SW480 (cell line): ENCODE data around the gene ST13.
"Not testable (repeated sequence)": the region's sequence is repeated elsewhere in the genome, so short reads cannot be mapped to it uniquely, and the experiment has no call there.

Experiments
- DNase-seq: peaks from one replicate; pipeline ENCODE4 v3.0.0-alpha.2; 2016; ENCODE audit warnings: low spot score

Gene ST13

GRCh38 chr22:40838486-40838885, 18.0 kb downstream of the ST13 start:
- DNase-seq: no peak

- DNase-seq: no peak
Measured at GRCh38 chr22:40834619-40835018, 21.8 kb downstream of the ST13 start.

- DNase-seq: no peak
Measured at GRCh38 chr22:40829131-40829530, 27.3 kb downstream of the ST13 start.

GRCh38 chr22:40826984-40827741, 29.3 kb downstream of the ST13 start:
- peak; percentile 2 for DNase-seq

GRCh38 chr22:40826292-40826691, 30.1 kb downstream of the ST13 start:
- DNase-seq: not testable (repeated sequence)

- DNase-seq: no peak
Measured at GRCh38 chr22:40823426-40823825, 33.0 kb downstream of the ST13 start.

GRCh38 chr22:40819599-40820140, 36.8 kb downstream of the ST13 start:
- peak; percentile 30 for DNase-seq

GRCh38 chr22:40818747-40819598, 37.5 kb downstream of the ST13 start, which contains the start of gene SLC25A17:
Gene SLC25A17 (minus strand): TSS chr22:40819346. CDS start chr22:40819248, 98 bp downstream.
- DNase-seq: peak; percentile 85

GRCh38 chr22:40818192-40818746, 38.2 kb downstream of the ST13 start:
- DNase-seq: no peak

- no peak for DNase-seq
Measured at GRCh38 chr22:40817737-40818136, 38.7 kb downstream of the ST13 start.

GRCh38 chr22:40813912-40814315, 42.5 kb downstream of the ST13 start:
- DNase-seq: no peak

- DNase-seq: no peak
Measured at GRCh38 chr22:40808018-40808841, 48.2 kb downstream of the ST13 start.

GRCh38 chr22:40806711-40807110, 49.7 kb downstream of the ST13 start:
- DNase-seq: no peak

GRCh38 chr22:40805699-40806203, 50.7 kb downstream of the ST13 start:
- no peak for DNase-seq

- DNase-seq: no peak
Measured at GRCh38 chr22:40805239-40805638, 51.2 kb downstream of the ST13 start.

- no peak for DNase-seq
Measured at GRCh38 chr22:40803321-40803720, 53.1 kb downstream of the ST13 start.

- no peak for DNase-seq
Measured at GRCh38 chr22:40799008-40799407, 57.4 kb downstream of the ST13 start.

- no peak for DNase-seq
Measured at GRCh38 chr22:40797427-40797826, 59.0 kb downstream of the ST13 start.

GRCh38 chr22:40792451-40792850, 64.0 kb downstream of the ST13 start:
- no peak for DNase-seq

GRCh38 chr22:40791241-40791640, 65.2 kb downstream of the ST13 start:
- peak; percentile 41 for DNase-seq

- DNase-seq: no peak
Measured at GRCh38 chr22:40789131-40789530, 67.3 kb downstream of the ST13 start.
